H9 (cell line): ENCODE measurements around the gene RGL1. TPM values are rescaled to one million over a fixed set of nuclear protein-coding genes. Genes with fewer than 3 reads are reported as not detected.

ENCODE experiments used
- DNase-seq: peaks from one replicate; pipeline ENCODE4 v3.0.0-alpha.2; 2017
- H2AFZ ChIP-seq: one replicate; pipeline ENCODE4 v1.6.1; 2013; ENCODE audit warnings: mild to moderate bottlenecking, low read length, control low read depth, moderate library complexity
- H2AK5ac ChIP-seq: 2 replicates; pipeline ENCODE4 v1.6.1; 2013; ENCODE audit warnings: low read length, control low read depth, mixed read lengths; ENCODE audit not compliant: insufficient read length
- H2BK120ac ChIP-seq: one replicate; pipeline ENCODE4 v1.6.1; 2013; ENCODE audit warnings: low read depth, mild to moderate bottlenecking, low read length, control low read depth, inconsistent platforms; ENCODE audit not compliant: poor library complexity, severe bottlenecking
- H2BK12ac ChIP-seq: 2 replicates; pipeline ENCODE4 v1.6.1; 2013; ENCODE audit warnings: low read length, control low read depth, mixed read lengths, low read depth; ENCODE audit not compliant: insufficient read length
- H2BK15ac ChIP-seq: 2 replicates; pipeline ENCODE4 v1.6.1; 2013; ENCODE audit warnings: low read depth, low read length, control low read depth
- H2BK20ac ChIP-seq: one replicate; pipeline ENCODE4 v1.6.1; 2013; ENCODE audit warnings: low read depth, mild to moderate bottlenecking, low read length, control low read depth, inconsistent platforms; ENCODE audit not compliant: poor library complexity, severe bottlenecking
- H2BK5ac ChIP-seq: 2 replicates; pipeline ENCODE4 v1.6.1; 2013; ENCODE audit warnings: low read length, control low read depth, mixed read lengths; ENCODE audit not compliant: insufficient read length
- H3K14ac ChIP-seq: 2 replicates; pipeline ENCODE4 v1.6.1; 2013; ENCODE audit warnings: low read length, control low read depth; ENCODE audit not compliant: insufficient read depth
- H3K18ac ChIP-seq: 2 replicates; pipeline ENCODE4 v1.6.1; 2013; ENCODE audit warnings: low read depth, mild to moderate bottlenecking, mixed read lengths, low read length, control low read depth; ENCODE audit not compliant: insufficient read length
- H3K23ac ChIP-seq: 2 replicates; pipeline ENCODE4 v1.6.1; 2013; ENCODE audit warnings: low read length, control low read depth, mixed read lengths, low read depth; ENCODE audit not compliant: insufficient read length
- H3K23me2 ChIP-seq: 2 replicates; pipeline ENCODE4 v1.6.1; 2013; ENCODE audit warnings: low read depth, mild to moderate bottlenecking, mixed read lengths, low read length, control low read depth; ENCODE audit not compliant: insufficient read length, poor library complexity, severe bottlenecking
- H3K27ac ChIP-seq: 2 replicates; pipeline ENCODE4 v1.5.1; 2013; ENCODE audit warnings: low read length, control low read depth, mixed read lengths, low read depth; ENCODE audit not compliant: insufficient read length
- H3K27me3 ChIP-seq: 2 replicates; pipeline ENCODE4 v1.6.1; 2013; ENCODE audit warnings: low read length, control low read depth, inconsistent platforms; ENCODE audit not compliant: insufficient read depth
- H3K4ac ChIP-seq: 2 replicates; pipeline ENCODE4 v1.6.1; 2013; ENCODE audit warnings: low read depth, mild to moderate bottlenecking, control low read depth, inconsistent platforms, low read length, moderate library complexity
- H3K4me1 ChIP-seq: 2 replicates; pipeline ENCODE4 v1.6.1; 2013; ENCODE audit warnings: low read length, control low read depth, inconsistent platforms; ENCODE audit not compliant: insufficient read depth
- H3K4me2 ChIP-seq: 2 replicates; pipeline ENCODE4 v1.6.1; 2013; ENCODE audit warnings: low read length, control low read depth, mixed read lengths; ENCODE audit not compliant: insufficient read length, insufficient read depth
- H3K56ac ChIP-seq: 2 replicates; pipeline ENCODE4 v1.6.1; 2013; ENCODE audit warnings: low read depth, mild to moderate bottlenecking, mixed read lengths, low read length, control low read depth; ENCODE audit not compliant: insufficient read length
- H3K79me1 ChIP-seq: 2 replicates; pipeline ENCODE4 v1.6.1; 2013; ENCODE audit warnings: low read depth, mild to moderate bottlenecking, moderate library complexity, low read length, control low read depth, inconsistent platforms; ENCODE audit not compliant: insufficient read depth, poor library complexity, severe bottlenecking
- H3K79me2 ChIP-seq: 2 replicates; pipeline ENCODE4 v1.6.1; 2013; ENCODE audit warnings: low read length, control low read depth, inconsistent platforms; ENCODE audit not compliant: insufficient read depth
- H3K9ac ChIP-seq: 2 replicates; pipeline ENCODE4 v1.6.1; 2013; ENCODE audit warnings: low read length, control low read depth, mixed read lengths; ENCODE audit not compliant: insufficient read length; ENCODE audit errors: extremely low read depth
- H3K9me3 ChIP-seq: one replicate; pipeline ENCODE4 v1.6.1; 2013; ENCODE audit warnings: low read depth, low read length, inconsistent platforms; ENCODE audit not compliant: control insufficient read depth
- H3T11ph ChIP-seq: one replicate; pipeline ENCODE4 v1.6.1; 2013; ENCODE audit warnings: mild to moderate bottlenecking, low read length, control low read depth, inconsistent platforms
- H4K20me1 ChIP-seq: one replicate; pipeline ENCODE4 v1.6.1; 2013; ENCODE audit not compliant: control insufficient read depth, insufficient read length, insufficient read depth
- H4K5ac ChIP-seq: 2 replicates; pipeline ENCODE4 v1.6.1; 2013; ENCODE audit warnings: low read depth, mild to moderate bottlenecking, mixed read lengths, low read length, control low read depth; ENCODE audit not compliant: insufficient read length
- H4K8ac ChIP-seq: replicated peaks from 2 replicates; pipeline ENCODE4 v1.6.1; 2013; ENCODE audit warnings: low read length, control low read depth, mixed read lengths, low read depth; ENCODE audit not compliant: insufficient read length
- H4K91ac ChIP-seq: 2 replicates; pipeline ENCODE4 v1.6.1; 2013; ENCODE audit warnings: low read depth, mild to moderate bottlenecking, moderate library complexity, mixed read lengths, low read length, control low read depth; ENCODE audit not compliant: insufficient read length
- H3K27ac Mint-ChIP-seq, 3 experiments: 2 replicates in 2 of 3; 3 replicates in 1 of 3; pipeline ENCODE4 v1.8.0; 2020 to 2021; ENCODE audit warnings: mixed read lengths in 3 of 3, mild to moderate bottlenecking in 1 of 3, moderate library complexity in 1 of 3
- H3K27me3 Mint-ChIP-seq: 2 replicates; pipeline ENCODE4 v1.8.0; 2021; ENCODE audit warnings: low read depth, mild to moderate bottlenecking, moderate library complexity, mixed read lengths
- H3K36me3 Mint-ChIP-seq, 3 experiments: 2 replicates in 2 of 3; 3 replicates in 1 of 3; pipeline ENCODE4 v1.8.0; 2020 to 2021; ENCODE audit warnings: low read depth in 3 of 3, mixed read lengths in 3 of 3; ENCODE audit not compliant: insufficient read depth in 1 of 3
- H3K4me1 Mint-ChIP-seq, 2 experiments: 2 replicates each; pipeline ENCODE4 v1.8.0; 2020; ENCODE audit warnings: mixed read lengths in 2 of 2
- H3K4me3 Mint-ChIP-seq, 2 experiments: 2 replicates in 1 of 2; 3 replicates in 1 of 2; pipeline ENCODE4 v1.8.0; 2020 to 2021; ENCODE audit warnings: mild to moderate bottlenecking in 2 of 2, mixed read lengths in 2 of 2, moderate library complexity in 1 of 2
- H3K9me3 Mint-ChIP-seq, 2 experiments: 2 replicates in 1 of 2; 3 replicates in 1 of 2; pipeline ENCODE4 v1.8.0; 2020; ENCODE audit warnings: mild to moderate bottlenecking in 2 of 2, mixed read lengths in 2 of 2, moderate library complexity in 1 of 2
- CTCF ChIP-seq: fragments of 200-600 bp; sonication (generic); conservative IDR thresholded peaks from 3 replicates; pipeline ENCODE4 v1.8.0; 2021; ENCODE audit warnings: antibody characterized with exemption, mild to moderate bottlenecking
- WGBS: extraction: QIAGEN DNeasy Blood & Tissue Kit; methylation state at CpG from one replicate; pipeline ENCODE4 v1.1.7; 2013; ENCODE audit warnings: missing lambda C conversion rate, low lambda C conversion rate, mixed read lengths; ENCODE audit not compliant: insufficient read length; ENCODE audit errors: extremely low coverage; 5-methylcytosine and 5-hydroxymethylcytosine counted together
- total RNA-seq: library from RNA; stranded (reverse); gene quantifications from 2 replicates; pipeline ENCODE4 v1.2.1, GENCODE V29; 2021

The RGL1 gene
- total RNA-seq, 1 experiment from 2014 or later: 1.4 TPM

- no peak overlapping the region for H4K91ac ChIP-seq
- H2BK20ac ChIP-seq: no peak overlapping the region
- no peak overlapping the region for H2AFZ ChIP-seq
- H3K23ac ChIP-seq: no peak overlapping the region
- no peaks in the 10 kb centered on the region for H4K20me1 ChIP-seq
- H3K27me3 Mint-ChIP-seq: no peaks in the 10 kb centered on the region
- peaks cover 31 to 41% of the 10 kb centered on the region in 2 experiments for H3K4me1 Mint-ChIP-seq
- H3K27me3 ChIP-seq: no peaks in the 10 kb centered on the region
- no peak overlapping the region for H2BK120ac ChIP-seq
- no peak overlapping the region for H4K8ac ChIP-seq
- no peak overlapping the region for H2BK5ac ChIP-seq
- H3K27ac ChIP-seq: no peak overlapping the region
- H3K14ac ChIP-seq: no peak overlapping the region
- H3K23me2 ChIP-seq: no peaks in the 10 kb centered on the region
- DNase-seq: no peak
- H3K79me1 ChIP-seq: no peaks in the 10 kb centered on the region
- H3K36me3 Mint-ChIP-seq: peaks cover 0 to 1% (median 0%) of the 10 kb centered on the region in 3 experiments; a peak in 1 of 7 replicates
- no peak overlapping the region for H3K18ac ChIP-seq
- no peak overlapping the region for H2BK12ac ChIP-seq
- no peak overlapping the region for H4K5ac ChIP-seq
- no peak overlapping the region for H3T11ph ChIP-seq
- no CpG with 5 or more reads among the region's 3 CpGs for WGBS
- H3K9ac ChIP-seq: no peak overlapping the region
- no peaks in the 10 kb centered on the region for H3K9me3 Mint-ChIP-seq
- TF ChIP-seq CTCF: no peak
- H2BK15ac ChIP-seq: no peak overlapping the region
- peaks cover 6% of the 10 kb centered on the region for H3K4me1 ChIP-seq
- H3K27ac Mint-ChIP-seq: no peak overlapping the region; a peak in 1 of 7 replicates
- H3K4me2 ChIP-seq: no peak overlapping the region
- H3K4ac ChIP-seq: no peak overlapping the region
- no peaks in the 10 kb centered on the region for H3K9me3 ChIP-seq
- H3K4me3 Mint-ChIP-seq: no peak overlapping the region
- H3K79me2 ChIP-seq: no peaks in the 10 kb centered on the region
- no peak overlapping the region for H3K56ac ChIP-seq
- no peak overlapping the region for H2AK5ac ChIP-seq
Observed at GRCh38 chr1:183869230-183869629, 64.3 kb downstream of the RGL1 start.
